H1 (cell line): ENCODE data around the gene POLR2L. TPM values are rescaled to one million over a fixed set of nuclear protein-coding genes. Genes with fewer than 3 reads are reported as not detected.

Experiments used
- CTCF ChIA-PET: fragments of 300-600 bp; sonication (Branson Sonifier 250); formaldehyde crosslinking; loops from one replicate; lab custom pipeline; 2021; ENCODE audit not compliant: partially characterized antibody; lab: Charles Lee
- POLR2A ChIA-PET: fragments of 300-600 bp; sonication (Branson Sonifier 250); formaldehyde crosslinking; loops from one replicate; lab custom pipeline; 2021; ENCODE audit warnings: inconsistent platforms; ENCODE audit not compliant: partially characterized antibody; lab: Charles Lee
- DNase-seq, 2 experiments: peaks; one replicate each; pipeline versions ENCODE4 v3.0.0 to v3.0.0-alpha.2; 2010 to 2022; ENCODE audit warnings: low spot score in 2 of 2, low read depth in 1 of 2, mixed read lengths in 1 of 2
- FAIRE-seq: peaks from 2 replicates; lab custom pipeline; 2011; peaks lifted over from hg19 to GRCh38; lab: Jason Lieb, UNC
- H2AFZ ChIP-seq: 2 replicates; pipeline ENCODE4 v1.8.1; 2012; ENCODE audit warnings: low read length, inconsistent platforms
- H2AK5ac ChIP-seq: 2 replicates; pipeline ENCODE4 v1.6.1; 2013; ENCODE audit warnings: low read depth, low read length
- H2BK120ac ChIP-seq: replicated peaks from 2 replicates; pipeline ENCODE3; 2013; ENCODE audit warnings: low read depth, low read length, inconsistent platforms
- H2BK12ac ChIP-seq: 2 replicates; pipeline ENCODE4 v1.6.1; 2013; ENCODE audit warnings: low read depth, low read length
- H2BK15ac ChIP-seq: 2 replicates; pipeline ENCODE4 v1.6.1; 2013; ENCODE audit warnings: low read length
- H2BK20ac ChIP-seq: 2 replicates; pipeline ENCODE4 v1.6.1; 2013; ENCODE audit warnings: low read length
- H2BK5ac ChIP-seq: 2 replicates; pipeline ENCODE4 v1.6.1; 2013; ENCODE audit warnings: low read depth, low read length
- H3K14ac ChIP-seq: 2 replicates; pipeline ENCODE4 v1.6.1; 2013; ENCODE audit warnings: inconsistent platforms; ENCODE audit not compliant: insufficient read length
- H3K18ac ChIP-seq: 2 replicates; pipeline ENCODE4 v1.6.1; 2013; ENCODE audit warnings: low read length; ENCODE audit errors: extremely low read depth
- H3K23ac ChIP-seq: 2 replicates; pipeline ENCODE4 v1.6.1; 2013; ENCODE audit warnings: inconsistent platforms; ENCODE audit not compliant: insufficient read length
- H3K23me2 ChIP-seq: 2 replicates; pipeline ENCODE4 v1.6.1; 2013; ENCODE audit warnings: low read depth, low read length
- H3K27ac ChIP-seq: 2 replicates; pipeline ENCODE4 v1.6.1; 2011; ENCODE audit warnings: low read depth, low read length, inconsistent platforms
- H3K27me3 ChIP-seq, 4 experiments: replicated peaks in 1 of 4; 1 replicate in 1 of 4; 2 replicates in 3 of 4; pipeline versions ENCODE4 v1.6.1 to v1.8.1; 2011 to 2013; ENCODE audit warnings: low read length in 3 of 4, mild to moderate bottlenecking in 3 of 4, inconsistent platforms in 2 of 4, mixed read lengths in 2 of 4, moderate library complexity in 1 of 4; ENCODE audit not compliant: control insufficient read depth in 3 of 4, insufficient read depth in 3 of 4; ENCODE audit errors: extremely low read depth in 1 of 4
- H3K36me3 ChIP-seq, 4 experiments: 2 replicates each; pipeline versions ENCODE4 v1.6.1 to v1.8.1; 2011 to 2013; ENCODE audit warnings: mild to moderate bottlenecking in 4 of 4, low read length in 3 of 4, moderate library complexity in 2 of 4, control low read depth in 1 of 4, inconsistent platforms in 1 of 4; ENCODE audit not compliant: insufficient read depth in 4 of 4, control insufficient read depth in 2 of 4
- H3K4ac ChIP-seq: replicated peaks from 2 replicates; pipeline ENCODE3; 2013; ENCODE audit warnings: low read length, low read depth, mixed read lengths, inconsistent platforms; ENCODE audit not compliant: insufficient read length
- H3K4me1 ChIP-seq, 4 experiments: replicated peaks in 1 of 4; 1 replicate in 1 of 4; 2 replicates in 3 of 4; pipeline versions ENCODE4 v1.6.1 to v1.8.1; 2011 to 2013; ENCODE audit warnings: low read length in 3 of 4, inconsistent platforms in 2 of 4, mixed read lengths in 1 of 4; ENCODE audit not compliant: insufficient read depth in 4 of 4, control insufficient read depth in 3 of 4
- H3K4me2 ChIP-seq, 2 experiments: 2 replicates each; pipeline versions ENCODE4 v1.6.1 to v1.8.1; 2011 to 2013; ENCODE audit warnings: low read depth in 2 of 2, low read length in 2 of 2, control low read depth in 1 of 2, inconsistent platforms in 1 of 2, mild to moderate bottlenecking in 1 of 2; ENCODE audit not compliant: insufficient read depth in 1 of 2
- H3K4me3 ChIP-seq, 4 experiments: fragments of 200-600, 300-600 bp in 1 of 4; sonication (generic), shearing (Covaris generic), sonication (Bioruptor Twin) in 1 of 4; 2 replicates each; pipeline versions ENCODE4 v1.5.1 to v1.8.1; 2011 to 2016; ENCODE audit warnings: low read length in 4 of 4, low read depth in 3 of 4, control low read depth in 2 of 4, inconsistent platforms in 2 of 4, mild to moderate bottlenecking in 2 of 4, mixed read lengths in 1 of 4, moderate library complexity in 1 of 4; ENCODE audit not compliant: insufficient read depth in 2 of 4; ENCODE audit errors: extremely low read depth in 1 of 4
- H3K56ac ChIP-seq: replicated peaks from 2 replicates; pipeline ENCODE3; 2013; ENCODE audit warnings: low read depth, mild to moderate bottlenecking, mixed read lengths, low read length, inconsistent platforms; ENCODE audit not compliant: insufficient read length
- H3K79me1 ChIP-seq: 2 replicates; pipeline ENCODE4 v1.6.1; 2013; ENCODE audit warnings: low read depth, low read length, control low read depth
- H3K79me2 ChIP-seq, 2 experiments: 2 replicates each; pipeline versions ENCODE4 v1.6.1 to v1.8.1; 2012 to 2013; ENCODE audit warnings: low read length in 2 of 2, mild to moderate bottlenecking in 2 of 2, inconsistent platforms in 1 of 2; ENCODE audit not compliant: insufficient read depth in 2 of 2, control insufficient read depth in 1 of 2
- H3K9ac ChIP-seq, 4 experiments: replicated peaks in 1 of 4; 1 replicate in 1 of 4; 2 replicates in 3 of 4; pipeline versions ENCODE4 v1.6.1 to v1.8.1; 2011 to 2013; ENCODE audit warnings: low read depth in 3 of 4, low read length in 3 of 4, control low read depth in 2 of 4, mild to moderate bottlenecking in 2 of 4, moderate library complexity in 2 of 4, inconsistent platforms in 1 of 4; ENCODE audit errors: extremely low read depth in 1 of 4
- H3K9me3 ChIP-seq, 2 experiments: 2 replicates each; pipeline versions ENCODE4 v1.6.1 to v1.8.1; 2012 to 2013; ENCODE audit warnings: mild to moderate bottlenecking in 2 of 2, moderate library complexity in 2 of 2, control low read depth in 1 of 2, inconsistent platforms in 1 of 2, low read depth in 1 of 2, low read length in 1 of 2, mixed read lengths in 1 of 2; ENCODE audit not compliant: insufficient read depth in 2 of 2
- H4K20me1 ChIP-seq, 2 experiments: replicated peaks in 1 of 2; 2 replicates each; pipeline versions ENCODE3 to v1.8.1; 2011 to 2013; ENCODE audit warnings: inconsistent platforms in 2 of 2, low read length in 2 of 2, mild to moderate bottlenecking in 1 of 2; ENCODE audit not compliant: insufficient read depth in 2 of 2, control insufficient read depth in 1 of 2
- H4K5ac ChIP-seq: 2 replicates; pipeline ENCODE4 v1.6.1; 2013; ENCODE audit warnings: low read length, low read depth, mixed read lengths, inconsistent platforms; ENCODE audit not compliant: insufficient read length
- H4K8ac ChIP-seq: 2 replicates; pipeline ENCODE4 v1.8.0; 2013; ENCODE audit warnings: mild to moderate bottlenecking, moderate library complexity, low read length, inconsistent platforms; ENCODE audit not compliant: insufficient read depth; ENCODE audit errors: extremely low read depth
- H4K91ac ChIP-seq: replicated peaks from 2 replicates; pipeline ENCODE3; 2013; ENCODE audit warnings: low read length, mixed read lengths, inconsistent platforms; ENCODE audit not compliant: insufficient read length
- CEBPB ChIP-seq: IDR thresholded peaks from 2 replicates; pipeline ENCODE4 v1.6.1; 2012; ENCODE audit warnings: low read depth, low read length
- RAD21 ChIP-seq, 2 experiments: IDR thresholded peaks in 1 of 2; conservative IDR thresholded peaks in 1 of 2; 2 replicates each; pipeline ENCODE4 v1.6.1; 2011; ENCODE audit warnings: low read depth in 2 of 2, low read length in 2 of 2, improper control_type of control experiment in 1 of 2, inconsistent platforms in 1 of 2, mild to moderate bottlenecking in 1 of 2, moderate library complexity in 1 of 2
- RFX5 ChIP-seq: IDR thresholded peaks from 2 replicates; pipeline ENCODE4 v1.6.1; 2011; ENCODE audit warnings: low read depth, low read length, improper control_type of control experiment, borderline replicate concordance
- RNF2 ChIP-seq: fragments of 200-900, 300-1000 bp; sonication (generic); IDR thresholded peaks from 2 replicates; pipeline ENCODE4 v1.7.1; 2016; ENCODE audit warnings: borderline replicate concordance, low read depth, mild to moderate bottlenecking, antibody characterized with exemption, low read length; ENCODE audit not compliant: poor library complexity, severe bottlenecking; ENCODE audit errors: missing control alignments
- SP1 ChIP-seq: IDR thresholded peaks from 2 replicates; pipeline ENCODE4 v1.6.1; 2011; ENCODE audit warnings: low read depth, low read length
- SP2 ChIP-seq: IDR thresholded peaks from 2 replicates; pipeline ENCODE4 v1.6.1; 2012; ENCODE audit warnings: mild to moderate bottlenecking, low read length, inconsistent platforms
- TAF7 ChIP-seq: optimal IDR thresholded peaks from 2 replicates; pipeline ENCODE3; 2011; ENCODE audit warnings: low read depth, mild to moderate bottlenecking, inconsistent platforms, low read length, moderate library complexity, borderline replicate concordance
- WGBS, 2 experiments: shearing (Covaris generic) in 1 of 2; methylation state at CpG; one replicate each; pipeline versions ENCODE4 v1.1.6 to v1.1.7; 2013 to 2015; ENCODE audit warnings: low lambda C conversion rate in 2 of 2, mixed read lengths in 2 of 2, inconsistent platforms in 1 of 2, low coverage in 1 of 2, missing lambda C conversion rate in 1 of 2; ENCODE audit not compliant: insufficient replicate concordance in 2 of 2, insufficient coverage in 1 of 2, insufficient read length in 1 of 2; ENCODE audit errors: extremely low coverage in 1 of 2, missing lambda C conversion rate in 1 of 2; 5-methylcytosine and 5-hydroxymethylcytosine counted together
- polyA plus RNA-seq, 7 experiments: library from polyadenylated mRNA; depleted of rRNA in 3 of 7; stranded (reverse) in 5 of 7; unstranded in 2 of 7; fragments of >200 nt in 5 of 7; fragments of 200-250 nt in 2 of 7; gene quantifications; 1 replicate in 5 of 7; 2 replicates in 1 of 7; 4 replicates in 1 of 7; pipeline versions ENCODE4 v1.2.1 to v1.2.3, GENCODE V29; 2011 to 2013; ENCODE audit warnings: missing spikeins in 2 of 7, mixed read lengths in 2 of 7
- total RNA-seq: library from RNA; stranded (reverse); fragmentation: NEBNext Ultra II Directional; extraction: Animal tissue kit (Norgen Biotek cat#: 25700); gene quantifications from 2 replicates; pipeline ENCODE4 v1.2.1, GENCODE V29; 2021
- TF ChIP-seq, protein P1 (sequence below), 3 experiments: IDR thresholded peaks; 1 replicate in 2 of 3; 2 replicates in 1 of 3; pipeline versions ENCODE4 v1.5.1 to v1.6.1; 2011; ENCODE audit warnings: low read length in 3 of 3, mild to moderate bottlenecking in 3 of 3, inconsistent platforms in 2 of 3, low read depth in 1 of 3, moderate library complexity in 1 of 3; ENCODE audit not compliant: insufficient read depth in 1 of 3; ENCODE audit errors: control extremely low read depth in 1 of 3

Gene POLR2L
- total and polyA plus RNA-seq, 2 of the 8 experiments (the other 6 are each of a cell fraction or from before 2014, with no cell fraction given) = 140 to 151 TPM

DNA sequence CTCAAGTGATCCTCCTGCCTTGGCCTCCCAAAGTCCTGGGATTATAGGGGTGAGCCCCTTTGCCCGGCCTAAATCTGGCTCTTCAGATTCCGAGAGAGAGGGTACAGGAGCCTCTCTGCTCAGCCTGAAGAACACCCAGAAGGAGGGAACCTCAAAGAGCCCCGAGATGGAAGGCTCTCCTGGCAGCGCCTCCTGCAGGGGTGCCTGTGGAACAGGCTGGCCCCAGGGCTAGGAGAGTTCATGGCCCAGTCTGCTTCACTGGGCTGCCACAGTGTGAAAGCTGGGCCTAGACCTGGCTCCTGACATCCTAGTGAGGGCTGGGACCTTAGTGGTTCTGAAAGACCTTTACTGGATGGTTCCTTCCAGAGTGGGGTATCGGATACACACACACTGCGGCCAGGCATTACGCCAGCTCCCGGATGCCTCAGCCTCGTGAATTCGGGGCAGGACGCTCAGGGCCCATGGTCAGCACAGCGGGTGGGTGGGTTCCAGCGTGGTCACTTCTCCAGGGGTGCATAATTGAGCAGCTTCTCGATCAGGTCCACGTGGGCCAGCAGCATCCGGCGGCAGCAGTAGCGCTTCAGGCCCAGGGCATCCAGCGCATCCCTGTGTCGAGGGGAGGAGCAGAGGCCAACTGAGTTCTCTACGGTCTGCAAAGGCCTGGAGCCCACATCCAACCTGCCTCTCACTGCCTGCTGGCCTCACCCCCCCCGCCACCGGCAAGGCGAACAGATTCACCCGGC is 2.3 kb downstream of the POLR2L start:
- H3K9ac ChIP-seq = no peak overlapping the region
- no peak overlapping the region for H3K56ac ChIP-seq
- H4K8ac ChIP-seq = no peak overlapping the region
- H4K91ac ChIP-seq = no peak overlapping the region
- ChIA-PET CTCF (interaction anchor here (0.6 to 5.2 kb wide), 11 partner anchors 8 to 233 kb away, joined by 3 to 26 read pairs (median 5); partner anchors contain the start of genes CRACR2B and PNPLA2), POLR2A (interaction anchor here (0.8 to 40.4 kb wide), 3 partner anchors 17 to 63 kb away, joined by 4 to 1917 read pairs (median 234); partner anchors contain the start of genes CD151, CEND1, CRACR2B and PIDD1)
- H3K4ac ChIP-seq = no peak overlapping the region
- no peak overlapping the region for H3K4me3 ChIP-seq
- H2BK5ac ChIP-seq = no peak overlapping the region
- FAIRE-seq = no peak
- peaks cover 0 to 18% of the 10 kb centered on the region in 2 experiments; a peak in 2 of 4 replicates for H3K79me2 ChIP-seq
- H2BK12ac ChIP-seq = no peak overlapping the region
- H3K14ac ChIP-seq = no peak overlapping the region
- H2AK5ac ChIP-seq = no peak overlapping the region
- 95% methylated on average over 24 of the region's 25 CpGs; no CpG with 5 or more reads in 1 of the 2 experiments for WGBS, 2 experiments
- peaks cover 20% of the 10 kb centered on the region; the same call in 1 of the 2 replicates for H3K23me2 ChIP-seq
- H3K4me2 ChIP-seq = no peak overlapping the region; a peak in 1 of 4 replicates
- H3K23ac ChIP-seq = no peak overlapping the region
- no peak overlapping the region for H4K5ac ChIP-seq
- H2BK15ac ChIP-seq = no peak overlapping the region
- H2AFZ ChIP-seq = no peak overlapping the region
- no peak overlapping the region for H2BK20ac ChIP-seq
- H3K27ac ChIP-seq = no peak overlapping the region
- no peak overlapping the region for H2BK120ac ChIP-seq
- peaks cover 9% of the 10 kb centered on the region; the same call in 1 of the 2 replicates for H3K79me1 ChIP-seq
- H3K18ac ChIP-seq = no peak overlapping the region
- peaks cover 10 to 30% (median 24%) of the 10 kb centered on the region in 4 experiments; a peak in 7 of 8 replicates for H3K36me3 ChIP-seq
- DNase-seq = no peak
- H4K20me1 ChIP-seq = peaks cover 5 to 38% of the 10 kb centered on the region in 2 experiments
- H3K9me3 ChIP-seq = no peaks in the 10 kb centered on the region
- H3K4me1 ChIP-seq = peaks cover 0 to 19% (median 13%) of the 10 kb centered on the region in 4 experiments; a peak in 6 of 7 replicates
- H3K27me3 ChIP-seq = no peaks in the 10 kb centered on the region
- TF ChIP-seq CEBPB (no peak), RAD21 (IDR thresholded peaks at IDR 0.05 in 1 of 2, conservative IDR thresholded peaks at IDR 0.05 in 1 of 2; ENCODE audit: low read depth in 2 of 2, low read length in 2 of 2) (peak; percentile 17 to 32; a peak in 3 of 4 replicates), RNF2 (no peak), SP2 (no peak), SP1 (no peak), TAF7 (no peak), RFX5 (no peak)
- TF ChIP-seq, protein P1, sequence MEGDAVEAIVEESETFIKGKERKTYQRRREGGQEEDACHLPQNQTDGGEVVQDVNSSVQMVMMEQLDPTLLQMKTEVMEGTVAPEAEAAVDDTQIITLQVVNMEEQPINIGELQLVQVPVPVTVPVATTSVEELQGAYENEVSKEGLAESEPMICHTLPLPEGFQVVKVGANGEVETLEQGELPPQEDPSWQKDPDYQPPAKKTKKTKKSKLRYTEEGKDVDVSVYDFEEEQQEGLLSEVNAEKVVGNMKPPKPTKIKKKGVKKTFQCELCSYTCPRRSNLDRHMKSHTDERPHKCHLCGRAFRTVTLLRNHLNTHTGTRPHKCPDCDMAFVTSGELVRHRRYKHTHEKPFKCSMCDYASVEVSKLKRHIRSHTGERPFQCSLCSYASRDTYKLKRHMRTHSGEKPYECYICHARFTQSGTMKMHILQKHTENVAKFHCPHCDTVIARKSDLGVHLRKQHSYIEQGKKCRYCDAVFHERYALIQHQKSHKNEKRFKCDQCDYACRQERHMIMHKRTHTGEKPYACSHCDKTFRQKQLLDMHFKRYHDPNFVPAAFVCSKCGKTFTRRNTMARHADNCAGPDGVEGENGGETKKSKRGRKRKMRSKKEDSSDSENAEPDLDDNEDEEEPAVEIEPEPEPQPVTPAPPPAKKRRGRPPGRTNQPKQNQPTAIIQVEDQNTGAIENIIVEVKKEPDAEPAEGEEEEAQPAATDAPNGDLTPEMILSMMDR (IDR thresholded peaks at IDR 0.05; ENCODE audit: control extremely low read depth in 1 of 3, insufficient read depth in 1 of 3, low read depth in 1 of 3, low read length in 3 of 3) = peak in 2 of 3 experiments; percentile 41 to 52; a peak in 3 of 4 replicates
